Activated naive CD4-positive, alpha-beta T cell treated with anti-CD3 and anti-CD28 coated beads, Interleukin-2, amount 50 U/mL, for 16 hours (primary cell): ENCODE results near the gene VAV1.
"Not testable (repeated sequence)": the region's sequence is repeated elsewhere in the genome, so short reads cannot be mapped to it uniquely, and the experiment has no call there.

Source experiments
- DNase-seq: peaks from one replicate; pipeline ENCODE4 v3.0.0-alpha.2; 2020

VAV1 gene

DNA sequence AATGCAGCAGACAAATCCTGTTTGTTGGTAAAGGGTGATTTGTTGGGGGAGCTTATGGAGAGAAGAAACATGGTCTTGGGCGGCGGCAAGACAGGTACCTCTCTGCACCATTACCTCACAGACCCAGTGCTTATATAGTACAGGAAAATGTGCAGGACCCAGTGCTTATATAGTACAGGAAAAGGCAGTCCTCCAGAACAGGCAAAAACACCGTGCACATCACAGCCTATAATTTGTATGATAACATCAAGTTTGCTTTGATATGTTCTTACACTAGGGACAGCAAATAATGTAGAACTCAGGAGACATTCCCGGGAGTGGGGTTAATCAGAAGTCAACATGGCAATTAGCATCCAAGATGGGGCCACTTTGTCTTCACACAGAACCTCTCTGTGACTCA is 20.9 kb downstream of the VAV1 start:
- DNase-seq: no peak

DNA sequence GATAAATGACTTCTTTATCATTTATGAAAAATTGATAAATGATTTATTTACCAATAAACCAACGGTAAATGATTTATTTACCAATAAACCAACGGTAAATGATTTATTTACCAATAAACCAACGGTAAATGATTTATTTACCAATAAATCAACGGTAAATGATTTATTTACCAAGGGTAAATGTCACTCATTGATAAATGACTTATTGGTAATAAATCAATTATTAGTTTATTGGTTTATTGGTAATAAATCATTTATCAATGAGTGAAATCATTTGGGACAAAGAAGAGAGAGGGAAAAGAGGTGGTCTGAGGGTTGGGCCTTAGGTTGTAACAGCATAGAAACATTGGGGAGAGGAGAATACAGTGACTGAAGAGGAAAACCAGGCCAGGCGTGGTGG is 21.5 kb downstream of the VAV1 start:
- no peak for DNase-seq

DNA sequence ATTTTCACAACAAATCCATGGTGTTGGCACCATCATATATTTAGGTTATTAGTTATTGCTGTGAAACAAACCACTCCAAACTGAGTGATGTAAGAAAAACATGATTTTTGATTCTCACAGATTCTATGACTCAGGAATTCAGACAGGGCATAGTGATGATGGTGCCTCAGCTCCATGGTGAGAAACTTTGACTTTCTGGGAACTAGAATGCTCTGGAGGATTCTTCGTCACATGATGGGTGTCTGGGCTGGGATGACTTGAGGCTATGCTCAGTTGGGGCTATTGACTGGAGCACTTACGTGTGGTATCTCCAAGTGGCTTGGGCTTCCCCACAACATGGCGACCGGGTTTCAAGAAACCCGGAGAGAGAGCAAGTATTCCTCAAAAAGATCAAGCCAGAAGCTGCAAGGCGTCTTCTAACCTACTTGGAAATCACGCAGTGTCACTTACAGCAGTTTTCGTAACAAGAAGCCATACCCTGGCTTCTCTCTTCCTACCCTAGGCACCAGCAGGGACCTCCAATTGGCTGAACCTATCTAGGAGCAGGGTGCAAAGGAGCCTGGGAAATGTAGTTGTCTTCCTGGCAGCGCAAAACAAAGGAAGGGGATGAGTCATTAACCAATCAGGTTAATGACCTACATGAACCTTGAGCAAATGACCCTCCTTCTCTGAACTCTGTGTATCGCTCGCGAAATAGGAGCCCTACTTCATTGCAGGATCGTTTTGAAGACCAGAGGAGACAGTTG is 22.4 kb downstream of the VAV1 start:
- no peak for DNase-seq

DNA sequence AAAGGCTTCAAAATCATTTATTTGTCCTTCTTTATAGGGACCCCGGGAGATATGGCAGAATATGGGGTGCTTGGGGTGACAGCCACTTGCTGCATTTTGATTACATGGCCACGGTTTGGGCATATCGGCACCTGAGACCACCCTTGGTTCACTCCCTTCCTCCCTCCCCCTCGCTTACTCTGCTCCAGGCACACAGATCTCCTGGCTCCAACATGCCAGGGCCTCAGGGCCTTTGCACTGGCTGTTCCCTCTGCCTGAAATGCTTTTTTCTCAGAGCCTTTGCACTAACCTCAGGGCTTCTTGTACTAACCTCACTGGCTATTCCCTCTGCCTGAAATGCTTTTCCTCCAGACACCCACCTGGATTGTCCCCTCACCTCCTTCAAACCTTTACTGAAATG is 23.8 kb downstream of the VAV1 start:
- no peak for DNase-seq

DNA sequence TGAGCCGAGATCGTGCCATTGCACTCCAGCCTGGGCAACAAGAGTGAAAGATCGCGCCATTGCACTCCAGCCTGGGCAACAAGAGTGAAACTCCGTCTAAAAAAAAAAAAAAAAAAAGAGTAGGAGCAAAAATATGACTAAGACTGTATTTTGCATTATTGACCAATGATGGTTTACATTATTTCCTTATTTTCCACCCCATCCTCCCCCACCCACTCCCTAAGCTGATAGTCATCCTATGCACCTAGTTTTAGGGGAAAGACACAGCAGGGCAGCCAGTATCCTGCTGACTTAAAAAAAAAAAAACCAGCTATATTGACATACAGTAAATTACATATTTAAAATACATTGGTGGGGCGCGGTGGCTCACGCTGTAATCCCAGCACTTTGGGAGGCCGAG is 25.1 kb downstream of the VAV1 start:
- DNase-seq: no peak

DNA sequence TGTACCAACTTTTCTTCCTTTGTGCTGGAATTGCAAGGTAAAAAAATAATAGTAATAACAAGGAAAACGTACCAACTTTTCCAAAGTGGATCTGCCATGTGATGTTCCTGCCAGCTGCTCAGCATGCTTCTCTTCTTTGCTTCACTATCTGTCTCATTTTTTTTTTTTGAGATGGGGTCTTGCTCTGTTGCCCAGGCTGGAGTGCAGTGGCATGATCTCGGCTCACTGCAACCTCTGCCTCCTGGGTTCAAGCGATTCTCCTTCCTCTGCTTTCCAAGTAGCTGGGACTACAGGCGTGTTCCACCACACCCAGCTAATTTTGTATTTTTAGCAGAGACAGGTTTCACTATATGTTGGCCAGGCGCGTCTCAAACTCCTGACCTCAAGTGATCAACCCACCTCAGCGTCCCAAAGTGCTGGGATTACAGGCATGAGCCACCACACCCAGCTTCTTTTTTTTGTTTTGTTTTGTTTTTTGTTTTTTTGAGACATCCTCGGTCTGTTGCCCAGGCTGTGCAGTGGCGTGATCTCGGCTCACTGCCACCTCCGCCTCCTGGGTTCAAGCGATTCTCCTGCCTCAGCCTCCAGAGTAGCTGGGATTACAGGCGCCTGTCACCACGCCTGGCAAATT is 27.8 kb downstream of the VAV1 start:
- DNase-seq: not testable (repeated sequence)

DNA sequence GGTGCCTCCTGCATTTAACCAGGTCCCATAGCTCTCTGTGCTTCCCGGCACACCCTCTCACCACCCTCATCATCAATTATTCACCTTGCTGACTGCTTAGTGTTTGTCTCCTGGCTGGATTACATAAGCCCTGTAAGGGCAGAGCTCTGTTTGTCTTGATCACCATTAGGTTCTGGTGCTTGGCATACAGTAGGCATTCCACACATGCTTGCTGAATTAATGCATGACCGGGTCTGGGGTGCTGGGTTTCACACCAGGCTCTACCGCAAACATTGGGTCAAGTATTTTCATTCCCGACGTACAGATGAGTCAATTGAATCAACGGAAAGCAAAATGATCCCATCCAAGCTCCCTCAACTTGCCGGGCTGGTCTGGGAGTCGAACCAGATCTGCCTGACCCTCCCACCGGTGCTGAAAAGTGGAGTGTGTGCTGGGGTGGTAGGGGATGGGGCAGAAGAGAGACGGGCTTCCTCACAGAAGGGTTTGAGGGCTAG is 28.5 kb downstream of the VAV1 start:
- no peak for DNase-seq

DNA sequence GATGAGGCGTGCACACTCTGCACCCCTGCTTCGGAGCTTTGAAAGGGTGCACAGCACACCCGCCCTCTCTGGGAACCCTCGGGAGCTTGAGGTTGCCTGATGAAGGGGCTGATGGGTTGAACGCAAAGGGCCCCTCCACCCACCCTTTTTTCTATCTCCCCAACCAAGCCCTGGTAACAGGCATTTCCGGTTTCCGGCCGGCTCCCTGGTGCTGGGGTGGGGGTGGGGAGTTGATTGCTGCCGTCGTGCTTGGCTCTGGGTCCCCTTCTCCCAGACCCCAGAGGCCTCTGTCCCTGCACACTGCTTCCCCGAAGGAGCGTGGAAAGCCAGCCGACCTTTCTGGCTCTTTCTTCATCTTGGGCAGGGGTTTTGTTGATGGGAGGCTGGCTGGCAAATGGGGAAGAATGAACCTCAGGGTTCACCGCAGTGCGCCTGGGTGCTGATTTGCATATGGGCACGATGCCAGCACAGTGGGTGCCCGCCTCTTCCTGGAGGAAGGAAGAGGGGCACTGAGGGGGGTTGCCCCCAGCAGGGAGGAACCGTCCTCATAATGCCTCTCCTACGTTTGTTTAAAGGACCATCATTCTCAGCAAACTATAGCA is 29.1 kb downstream of the VAV1 start:
- DNase-seq: peak; percentile 80

DNA sequence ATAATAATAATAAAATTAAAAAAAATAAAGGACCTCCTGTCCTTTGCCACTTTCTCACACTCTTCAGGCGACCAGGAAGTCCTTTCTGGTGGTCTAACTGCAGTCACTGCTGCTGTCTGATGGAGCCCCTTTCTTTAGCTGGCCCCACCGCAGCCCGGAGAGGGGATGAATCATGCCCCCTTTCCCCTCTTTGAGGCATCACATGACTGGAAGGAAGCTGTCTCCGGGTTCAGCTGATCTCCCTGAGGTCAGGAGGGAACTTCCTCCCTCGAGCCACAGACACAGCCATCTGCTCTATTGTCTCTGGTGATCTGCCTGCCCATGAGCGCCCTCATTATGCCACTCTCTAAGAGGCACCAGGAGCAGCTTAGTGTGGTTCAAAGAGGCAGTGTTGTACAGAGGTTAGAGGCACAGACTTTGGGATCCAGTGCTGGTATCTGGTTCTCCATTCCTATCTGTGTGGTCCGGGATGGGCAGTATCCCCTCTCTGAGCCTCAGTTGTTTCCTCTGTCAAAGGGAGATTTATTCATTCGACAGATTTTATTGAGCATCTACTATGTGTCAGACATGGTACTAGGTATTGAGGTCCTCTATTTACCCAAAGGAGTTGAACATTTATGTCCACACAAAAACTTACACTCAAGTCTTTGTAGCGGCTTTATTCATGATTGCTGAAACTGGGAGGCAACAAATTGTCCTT is 30.0 kb downstream of the VAV1 start:
- DNase-seq: peak; percentile 60

DNA sequence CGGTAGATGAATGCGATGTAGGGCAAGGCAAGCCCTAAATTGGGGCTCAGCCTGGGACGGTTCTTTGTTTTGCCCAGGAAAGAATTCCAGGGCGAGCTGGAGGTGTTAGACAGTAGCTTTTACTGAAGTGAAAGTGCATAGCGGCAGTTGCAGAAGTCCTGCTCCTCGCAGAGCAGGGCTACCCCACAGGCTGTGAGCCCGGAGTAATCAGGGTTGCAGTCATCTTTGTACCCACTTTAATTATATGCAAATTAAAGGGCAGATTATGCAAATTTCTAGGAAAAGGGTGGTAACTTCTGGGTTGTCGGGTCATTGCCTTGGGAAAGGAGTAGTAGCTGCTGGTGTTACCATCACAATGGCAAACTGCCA is 30.5 kb downstream of the VAV1 start:
- DNase-seq: no peak

DNA sequence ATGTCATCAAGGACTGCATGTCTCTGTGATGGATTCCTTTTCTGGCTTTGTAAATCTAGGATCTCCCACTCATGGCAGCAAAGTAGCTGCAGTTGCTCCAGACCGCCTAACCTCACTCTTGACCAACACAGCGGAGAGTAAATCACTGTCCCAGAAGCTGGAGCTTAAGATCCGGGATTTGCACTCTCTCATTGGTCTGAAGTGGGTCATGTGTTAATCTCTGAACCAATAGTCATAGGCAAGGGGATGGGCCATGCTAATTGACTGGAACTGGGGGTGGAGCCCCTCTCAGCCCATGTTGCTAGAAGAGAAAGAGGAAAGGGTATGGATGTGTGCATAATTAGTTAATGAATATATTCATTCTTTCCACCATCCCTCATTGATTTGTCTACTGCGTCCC is 34.0 kb downstream of the VAV1 start:
- DNase-seq: no peak

DNA sequence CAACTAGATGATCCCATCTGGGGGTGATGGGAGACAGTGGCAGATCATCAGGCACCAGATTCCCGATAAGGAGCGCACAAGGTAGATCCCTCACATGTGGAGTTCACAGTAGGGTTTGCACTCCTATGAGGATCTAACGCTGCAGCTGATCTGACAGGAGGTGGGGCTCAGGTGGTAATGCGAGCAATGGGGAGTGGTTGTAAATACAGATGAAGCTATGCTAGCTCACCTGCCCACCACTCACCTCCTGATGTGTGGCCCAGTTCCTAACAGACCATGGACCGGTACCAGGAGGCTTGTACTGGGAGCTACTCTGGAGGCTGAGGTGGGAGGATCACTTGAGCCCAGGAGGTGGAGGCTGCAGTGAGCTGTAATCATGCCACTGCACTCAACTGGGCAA is 34.8 kb downstream of the VAV1 start:
- DNase-seq: no peak

DNA sequence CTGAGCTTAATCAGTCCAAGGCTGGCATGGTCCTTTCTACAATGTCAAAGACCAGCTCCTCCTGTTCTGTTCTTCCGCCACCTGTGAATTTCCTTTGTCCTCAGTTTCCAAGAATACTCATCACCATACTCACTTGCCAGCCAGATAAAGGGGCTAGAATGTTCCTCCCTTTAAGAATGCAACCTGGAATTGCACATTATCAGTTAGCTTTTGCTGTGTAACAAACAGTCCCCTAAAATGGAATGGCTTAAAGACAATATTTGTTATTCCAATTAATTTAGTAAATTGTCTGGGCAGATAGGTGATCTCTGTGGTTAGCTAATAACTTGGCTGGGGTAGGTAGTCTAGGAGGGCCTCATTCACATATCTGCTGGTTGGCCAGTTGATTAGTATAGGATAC is 36.0 kb downstream of the VAV1 start:
- no peak for DNase-seq

DNA sequence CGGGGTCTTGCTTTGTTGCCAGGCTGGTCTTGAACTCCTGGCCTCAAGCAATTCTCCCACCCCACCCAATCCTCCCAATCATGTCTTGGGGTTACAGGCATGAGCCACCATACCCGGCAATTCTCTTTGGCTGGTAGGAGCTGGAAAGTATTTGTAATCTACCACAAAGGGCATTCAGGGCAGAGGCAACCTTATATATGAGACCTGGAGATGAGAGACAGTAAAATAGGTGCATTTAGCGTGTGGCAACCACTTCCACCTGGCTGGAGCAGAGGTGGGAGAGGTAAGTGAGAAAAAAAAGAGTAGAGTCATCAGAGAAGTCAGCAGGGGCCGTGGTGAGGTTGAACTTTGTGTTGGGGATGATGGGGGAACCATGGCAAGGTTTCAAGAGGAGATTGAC is 36.8 kb downstream of the VAV1 start:
- no peak for DNase-seq

DNA sequence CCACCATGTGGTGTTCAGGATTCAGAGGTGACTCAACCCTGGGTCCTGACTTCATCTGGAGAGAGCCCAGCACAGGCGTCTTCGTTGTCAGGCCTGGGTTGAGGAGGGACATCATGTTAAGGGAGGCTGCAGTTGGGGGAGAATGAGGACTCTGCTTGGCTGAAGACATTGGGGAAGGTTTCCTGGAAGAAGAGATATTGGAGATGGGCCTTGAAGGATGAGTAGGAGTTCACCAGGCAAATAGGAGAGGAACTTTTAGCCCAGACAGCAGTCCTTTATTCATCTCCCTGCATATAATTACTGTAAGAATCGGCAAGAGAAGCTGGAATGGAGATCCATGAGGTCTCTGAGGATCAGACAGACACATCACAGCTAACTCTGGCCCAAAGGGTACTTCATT is 38.9 kb downstream of the VAV1 start:
- DNase-seq: no peak

DNA sequence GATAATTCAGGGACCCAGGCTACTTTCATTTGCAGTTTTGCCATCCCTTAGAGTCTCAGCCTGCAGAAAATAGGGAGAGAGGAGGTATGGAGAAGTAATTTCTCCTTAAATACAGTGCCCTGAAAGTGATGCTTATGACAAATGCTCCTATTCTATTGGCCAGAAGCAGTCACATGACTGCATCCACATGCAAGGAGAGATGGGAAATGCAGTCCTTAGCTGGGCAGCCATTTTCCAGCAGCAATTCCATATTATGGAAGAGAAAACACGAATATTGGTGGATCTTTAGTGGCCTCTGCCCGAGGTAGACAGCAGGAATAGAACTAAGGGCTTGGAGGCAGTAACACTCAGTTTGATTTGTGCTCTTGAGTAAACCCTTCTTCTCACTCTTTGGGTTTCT is 39.4 kb downstream of the VAV1 start:
- no peak for DNase-seq

DNA sequence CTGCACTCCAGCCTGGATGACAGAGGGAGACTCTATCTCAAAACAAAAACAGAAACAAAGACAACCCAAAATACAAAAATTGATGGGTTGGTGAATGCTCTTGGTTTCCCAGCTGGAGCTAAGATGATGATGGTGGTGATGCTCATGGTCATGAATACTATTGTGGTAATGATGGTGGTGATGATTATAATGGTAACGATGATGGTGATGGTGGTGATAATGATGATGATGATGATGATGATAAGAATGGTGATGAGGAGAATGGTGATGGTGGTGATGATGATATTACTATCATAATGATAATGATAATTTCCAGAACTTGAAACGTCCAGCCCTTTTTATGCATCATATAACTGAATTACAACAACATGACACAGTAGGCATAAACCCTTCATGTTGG is 40.1 kb downstream of the VAV1 start:
- no peak for DNase-seq

DNA sequence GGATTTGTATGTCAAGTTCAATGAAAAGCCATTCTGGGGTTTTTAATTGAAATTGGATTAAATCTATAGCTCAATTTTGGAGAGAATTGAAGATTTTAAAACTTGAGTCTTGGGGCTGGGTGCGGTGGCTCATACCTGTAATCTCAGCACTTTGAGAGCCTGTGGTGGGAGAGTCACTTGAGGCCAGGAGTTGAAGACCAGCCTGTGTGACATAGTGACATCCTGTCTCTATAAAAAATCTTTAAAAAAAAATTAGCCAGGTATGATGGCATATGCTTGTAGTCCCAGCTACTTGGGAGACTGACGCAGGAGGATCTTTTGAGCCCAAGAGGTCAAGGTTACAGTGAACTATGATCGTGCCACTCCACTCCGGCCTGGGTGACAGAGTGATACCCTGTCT is 41.2 kb downstream of the VAV1 start:
- DNase-seq: no peak

DNA sequence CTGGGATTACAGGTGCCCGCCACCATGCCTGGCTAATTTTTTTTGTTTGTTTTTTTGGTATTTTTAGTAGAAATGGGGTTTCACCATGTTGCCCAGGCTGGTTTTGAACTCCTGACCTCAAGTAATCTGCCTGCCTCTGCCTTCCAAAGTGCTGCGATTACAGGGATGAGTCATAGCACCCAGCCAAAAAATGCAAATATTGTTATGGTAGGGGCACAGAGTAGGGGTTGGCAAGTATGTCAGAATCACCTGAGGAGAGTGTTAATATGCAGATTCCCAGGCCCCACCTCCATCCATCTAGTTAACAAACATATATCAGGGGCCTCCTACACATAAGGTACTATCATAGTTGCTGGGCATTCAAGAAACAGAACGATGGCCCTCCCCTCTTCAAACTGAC is 44.7 kb downstream of the VAV1 start:
- DNase-seq: no peak

DNA sequence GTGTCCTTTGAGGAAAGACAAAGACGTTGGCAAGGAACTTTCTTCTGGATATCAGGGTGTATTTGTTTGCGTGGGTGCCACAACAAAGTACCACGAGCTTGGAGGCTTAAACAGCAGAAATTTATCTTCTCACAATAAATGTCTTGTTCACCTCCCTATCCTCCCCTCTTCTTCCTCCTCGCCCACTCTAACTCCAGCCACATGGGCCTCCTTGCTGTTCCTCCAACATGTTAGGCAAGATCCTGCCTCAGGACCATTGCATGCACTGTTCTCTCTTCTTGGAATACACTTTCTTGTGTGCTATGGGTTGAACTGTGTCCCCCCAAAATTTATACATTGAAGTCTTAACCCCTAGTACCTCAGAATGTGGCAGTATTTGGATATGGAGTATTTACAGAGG is 45.7 kb downstream of the VAV1 start:
- DNase-seq: no peak

DNA sequence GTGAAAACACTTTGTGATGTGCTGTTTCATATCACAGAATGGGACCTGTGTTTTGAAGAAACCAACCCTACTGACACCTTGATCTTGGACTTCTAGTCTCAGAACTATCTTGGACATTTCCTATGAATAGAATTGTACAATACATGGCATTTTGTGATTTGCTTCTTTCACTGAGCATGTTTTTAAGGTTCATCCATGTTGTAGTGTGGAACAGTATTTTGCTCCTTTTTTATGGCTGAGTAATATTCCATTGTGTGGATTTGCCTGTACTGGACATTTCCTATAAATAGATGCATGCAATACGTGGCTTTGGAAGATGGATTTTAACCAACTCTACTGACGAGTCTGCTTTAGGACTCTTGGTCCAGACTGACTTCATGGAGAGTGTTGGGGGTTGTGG is 46.8 kb downstream of the VAV1 start:
- DNase-seq: no peak

DNA sequence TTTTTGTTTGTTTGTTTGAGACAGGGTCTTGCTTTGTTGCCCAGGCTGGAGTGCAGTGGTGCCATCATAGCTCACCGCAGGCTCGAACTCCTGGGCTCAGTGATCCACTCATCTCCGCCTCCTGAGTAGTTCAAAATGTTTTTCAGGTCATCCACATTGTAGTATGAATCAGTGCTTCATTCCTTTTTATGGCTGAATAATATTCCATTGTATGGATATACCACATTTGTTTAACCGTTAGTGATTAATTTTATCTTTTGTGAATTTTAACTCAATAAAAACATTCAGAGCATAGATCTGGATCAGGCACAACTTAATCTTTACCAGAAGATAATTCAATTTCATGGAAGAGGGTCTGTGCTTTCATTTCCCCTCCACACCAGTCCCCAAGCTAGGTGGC is 47.7 kb downstream of the VAV1 start:
- no peak for DNase-seq

DNA sequence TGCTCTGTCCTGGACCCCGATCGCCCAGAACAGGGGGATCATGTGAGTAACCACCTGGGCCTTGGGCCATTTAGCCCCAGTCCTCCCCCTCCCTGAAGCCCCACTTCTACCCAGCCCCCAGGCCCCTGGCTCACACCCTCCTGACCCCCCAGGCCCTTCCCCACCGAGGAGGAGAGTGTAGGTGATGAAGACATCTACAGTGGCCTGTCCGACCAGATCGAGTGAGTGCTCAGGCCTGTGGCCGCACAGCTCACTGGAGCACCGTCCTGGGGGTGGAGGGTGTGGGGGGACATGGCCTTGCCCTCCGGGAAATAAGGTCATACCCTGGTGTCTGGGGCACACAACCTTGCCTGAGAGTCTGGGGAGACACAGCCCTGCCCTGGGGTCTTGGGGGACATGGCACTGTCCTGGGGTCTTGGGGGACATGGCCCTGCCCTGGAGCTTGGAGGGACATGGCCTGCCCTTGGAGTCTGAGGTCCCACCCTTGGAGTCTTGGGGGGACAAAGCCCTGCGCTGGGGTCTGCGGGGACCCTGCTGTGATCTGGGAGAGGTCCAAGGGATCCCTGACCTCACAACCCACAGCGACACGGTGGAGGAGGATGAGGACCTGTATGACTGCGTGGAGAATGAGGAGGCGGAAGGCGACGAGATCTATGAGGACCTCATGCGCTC is 49.3 kb downstream of the VAV1 start:
- no peak for DNase-seq
